IPS-NIHi11 (cell line): ENCODE data around the gene NDUFAF3.

Experiments used
- DNase-seq: peaks from one replicate; pipeline ENCODE4 v3.0.0; 2012; ENCODE audit warnings: mixed read lengths, low spot score

NDUFAF3 gene

GRCh38 chr3:49021813-49022687 lies at the start of gene NDUFAF3:
NDUFAF3 (plus strand) TSS chr3:49022121; CDS start chr3:49022145, 24 bp downstream.
- DNase-seq: peak; percentile 89

- no peak for DNase-seq
These were observed 47.7 kb upstream of the NDUFAF3 start for GRCh38 chr3:48974076-48974864.

DNA sequence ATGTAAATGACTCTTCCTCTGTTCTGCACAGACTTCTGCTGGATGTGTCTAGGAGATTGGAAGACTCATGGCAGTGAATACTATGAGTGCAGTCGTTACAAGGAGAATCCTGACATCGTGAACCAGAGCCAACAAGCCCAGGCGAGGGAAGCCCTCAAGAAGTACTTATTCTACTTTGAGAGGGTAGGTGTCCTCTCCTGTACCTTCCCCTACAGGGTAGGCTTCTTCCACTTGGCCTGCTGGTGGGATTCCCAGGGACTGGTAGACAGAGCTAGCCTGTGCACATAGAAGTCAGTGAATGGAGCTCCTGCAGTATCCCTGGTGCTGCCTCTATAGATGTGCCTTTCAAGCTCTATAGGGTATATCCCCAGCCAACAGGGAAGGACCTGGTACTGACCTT lies 42.5 kb upstream of the NDUFAF3 start:
- DNase-seq: no peak

DNA sequence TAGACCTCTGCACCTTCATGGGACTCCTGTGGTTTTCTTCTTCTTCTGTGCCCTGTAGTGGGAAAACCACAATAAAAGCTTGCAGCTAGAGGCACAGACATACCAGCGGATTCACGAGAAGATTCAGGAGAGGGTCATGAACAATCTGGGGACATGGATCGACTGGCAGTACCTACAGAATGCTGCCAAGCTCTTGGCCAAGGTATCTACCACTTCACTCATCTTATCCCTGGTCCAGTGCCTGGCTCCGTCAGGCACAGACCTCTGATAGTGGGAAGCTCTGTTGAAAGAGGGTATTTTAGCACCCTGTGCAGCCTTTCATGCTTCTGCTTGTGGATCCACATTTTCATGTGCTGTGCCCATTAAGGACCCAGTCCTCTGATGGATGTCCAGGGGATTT lies 41.6 kb upstream of the NDUFAF3 start:
- DNase-seq: no peak

DNA sequence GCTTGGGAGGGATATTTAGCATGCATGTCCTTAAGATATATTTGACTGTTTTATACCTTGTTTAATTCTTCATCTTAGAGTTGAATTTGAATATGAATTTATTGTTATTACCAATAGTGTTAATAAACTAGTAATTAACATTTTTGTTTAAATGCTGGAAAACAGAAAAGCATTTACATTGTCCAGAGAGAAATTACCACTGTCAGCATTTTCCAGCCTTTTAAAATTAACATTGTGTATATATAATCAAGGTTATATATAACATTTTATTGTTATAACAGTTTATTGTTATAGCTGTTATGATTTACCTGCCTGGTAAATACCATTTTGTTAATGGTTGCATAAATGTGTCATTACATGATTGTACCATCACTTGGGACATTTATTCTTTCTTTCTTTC lies 39.9 kb upstream of the NDUFAF3 start:
- no peak for DNase-seq

- no peak for DNase-seq
These were observed 39.2 kb upstream of the NDUFAF3 start for GRCh38 chr3:48982686-48983085.

- no peak for DNase-seq
These were observed 38.8 kb upstream of the NDUFAF3 start for GRCh38 chr3:48983096-48983495.

GRCh38 chr3:48984663-48985062 lies 37.3 kb upstream of the NDUFAF3 start:
- DNase-seq: no peak

DNA sequence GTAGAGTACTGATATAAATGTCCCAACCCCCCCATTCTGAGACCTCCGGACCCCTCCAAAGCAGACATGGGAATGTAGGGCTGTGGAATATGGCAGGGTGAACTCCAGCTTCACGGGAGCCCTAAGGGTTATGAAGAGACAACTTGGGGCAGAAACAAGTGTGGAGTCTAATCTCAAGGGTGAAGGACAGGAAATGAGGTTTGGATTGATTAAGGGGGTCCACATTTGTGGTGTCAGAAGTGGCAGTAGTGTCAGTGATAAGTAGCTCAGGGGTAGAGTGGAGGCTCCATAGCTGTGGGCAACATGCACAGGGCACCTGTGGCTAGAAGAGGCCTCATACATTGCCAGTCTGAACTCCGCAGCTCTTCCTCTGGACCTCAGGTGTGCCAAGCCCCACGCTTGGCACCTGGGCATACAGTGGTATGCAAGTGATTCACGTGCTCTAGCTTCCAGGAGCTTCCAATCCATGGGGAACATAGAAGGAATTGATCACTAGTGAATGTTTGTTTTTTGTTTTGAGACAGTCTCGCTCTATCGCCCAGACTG lies 36.0 kb upstream of the NDUFAF3 start:
- no peak for DNase-seq

DNA sequence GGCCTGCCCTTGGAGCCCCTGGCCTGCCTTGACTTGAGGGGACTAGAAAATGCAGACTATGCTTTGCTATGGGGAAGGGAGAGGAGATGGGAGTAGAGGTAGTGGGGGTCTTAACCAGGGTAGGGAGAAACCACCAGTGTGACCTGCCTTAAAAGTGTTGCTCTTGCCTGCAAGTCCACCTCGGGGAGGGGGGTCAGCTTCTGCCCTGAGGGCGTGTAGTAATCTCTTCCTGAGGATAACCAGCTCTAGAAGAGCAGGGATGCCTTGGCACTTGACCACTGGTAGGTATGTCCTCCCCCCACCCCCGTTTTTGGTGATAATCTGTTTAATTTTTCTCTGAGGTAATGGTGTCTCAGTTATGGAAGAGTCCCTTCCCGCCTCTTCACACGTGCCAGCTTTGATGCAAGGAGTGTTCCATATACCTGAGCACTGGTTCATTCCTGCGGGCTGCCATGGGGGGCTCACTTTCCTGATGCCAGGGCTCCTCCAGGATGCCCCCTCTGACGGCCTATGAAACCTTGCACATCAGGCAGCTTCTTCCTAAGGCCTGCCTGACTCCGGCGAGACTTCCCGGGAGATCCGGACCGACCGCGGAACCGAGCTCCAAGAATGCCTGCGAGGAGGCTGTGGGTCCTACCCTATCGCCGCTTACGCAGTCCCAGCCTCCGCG lies 32.7 kb upstream of the NDUFAF3 start:
- DNase-seq: no peak

- peak; percentile 82 for DNase-seq
These were observed 31.9 kb upstream of the NDUFAF3 start, which contains the start of gene P4HTM for GRCh38 chr3:48989796-48990635. P4HTM (plus strand) TSS chr3:48990241; CDS start chr3:48990257, 16 bp downstream.

GRCh38 chr3:48990636-48991469 lies 31.1 kb upstream of the NDUFAF3 start:
- DNase-seq: peak; percentile 61

DNA sequence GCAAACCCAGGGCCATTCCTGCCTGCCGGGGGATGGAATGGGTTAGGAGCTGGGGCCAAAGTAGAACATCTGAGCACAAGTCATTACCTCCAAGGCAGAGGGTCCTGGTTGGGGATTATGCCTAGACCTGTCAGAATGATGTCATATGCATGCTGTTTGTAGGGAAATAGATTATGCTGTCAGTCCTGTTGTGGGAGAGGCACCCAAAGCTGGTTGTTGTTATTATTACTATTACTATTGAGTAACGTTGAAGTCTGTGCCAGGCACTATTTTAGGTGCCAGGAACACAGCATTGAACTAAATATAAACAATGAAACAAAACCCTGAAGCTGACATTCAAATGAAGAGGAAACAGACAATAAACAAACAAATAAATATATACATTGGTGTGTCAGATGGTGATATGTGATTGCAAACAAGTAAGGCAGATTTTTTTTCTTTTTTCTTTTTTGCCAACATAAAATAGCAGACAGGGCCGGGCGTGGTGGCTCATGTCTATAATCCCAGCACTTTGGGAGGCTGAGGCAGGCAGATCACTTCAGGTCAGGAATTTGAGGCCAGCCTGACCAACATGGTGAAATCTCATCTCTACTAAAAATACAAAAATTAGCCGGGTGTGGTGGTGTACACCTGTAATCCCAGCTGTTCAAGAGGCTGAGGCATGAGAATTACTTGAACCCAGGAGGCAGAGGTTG lies 29.9 kb upstream of the NDUFAF3 start:
- no peak for DNase-seq

GRCh38 chr3:48993834-48994233 lies 28.1 kb upstream of the NDUFAF3 start:
- DNase-seq: no peak

DNA sequence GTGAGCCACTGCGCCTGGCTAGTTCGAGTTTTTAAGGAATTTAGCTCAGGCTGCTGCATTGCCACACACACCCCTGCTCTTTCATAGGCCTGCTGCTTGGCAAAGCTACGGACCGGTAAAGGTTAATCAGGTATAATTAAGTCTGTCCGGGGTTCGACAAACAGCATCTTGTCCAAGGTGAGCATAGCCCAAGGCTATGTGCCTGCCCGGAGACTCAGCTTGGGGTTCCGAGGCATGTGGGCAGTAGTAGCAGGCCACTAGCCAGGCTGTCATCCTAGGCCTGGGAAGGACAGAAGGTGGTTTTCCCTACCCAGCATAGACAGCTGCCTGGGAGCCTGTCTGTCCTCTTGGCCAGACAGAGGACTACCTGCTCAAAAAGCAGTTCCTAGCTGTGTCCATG lies 25.3 kb upstream of the NDUFAF3 start:
- no peak for DNase-seq

- DNase-seq: no peak
These were observed 24.8 kb upstream of the NDUFAF3 start for GRCh38 chr3:48997102-48997635.

GRCh38 chr3:48997714-48998637 lies 23.9 kb upstream of the NDUFAF3 start:
- DNase-seq: peak; percentile 45
